LNCaP clone FGC (cell line): ENCODE results near the gene DNAJB6.

Experiments
- DNase-seq: peaks from one replicate; pipeline ENCODE4 v3.0.0-alpha.2; 2011; ENCODE audit warnings: low read depth
- H3K4me3 ChIP-seq: 2 replicates; pipeline ENCODE4 v1.5.1; 2011; ENCODE audit warnings: mild to moderate bottlenecking, low read depth, low read length, control low read depth
- TF ChIP-seq, protein P1 (sequence below): IDR thresholded peaks from 2 replicates; pipeline ENCODE4 v1.5.1; 2012; ENCODE audit warnings: mild to moderate bottlenecking; ENCODE audit not compliant: control insufficient read depth, insufficient read depth; ENCODE audit errors: extremely low read depth

The DNAJB6 gene

GRCh38 chr7:157438121-157439025, 101.6 kb downstream of the DNAJB6 start:
- no peak overlapping the region for H3K4me3 ChIP-seq
- DNase-seq: no peak
- TF ChIP-seq, protein P1, sequence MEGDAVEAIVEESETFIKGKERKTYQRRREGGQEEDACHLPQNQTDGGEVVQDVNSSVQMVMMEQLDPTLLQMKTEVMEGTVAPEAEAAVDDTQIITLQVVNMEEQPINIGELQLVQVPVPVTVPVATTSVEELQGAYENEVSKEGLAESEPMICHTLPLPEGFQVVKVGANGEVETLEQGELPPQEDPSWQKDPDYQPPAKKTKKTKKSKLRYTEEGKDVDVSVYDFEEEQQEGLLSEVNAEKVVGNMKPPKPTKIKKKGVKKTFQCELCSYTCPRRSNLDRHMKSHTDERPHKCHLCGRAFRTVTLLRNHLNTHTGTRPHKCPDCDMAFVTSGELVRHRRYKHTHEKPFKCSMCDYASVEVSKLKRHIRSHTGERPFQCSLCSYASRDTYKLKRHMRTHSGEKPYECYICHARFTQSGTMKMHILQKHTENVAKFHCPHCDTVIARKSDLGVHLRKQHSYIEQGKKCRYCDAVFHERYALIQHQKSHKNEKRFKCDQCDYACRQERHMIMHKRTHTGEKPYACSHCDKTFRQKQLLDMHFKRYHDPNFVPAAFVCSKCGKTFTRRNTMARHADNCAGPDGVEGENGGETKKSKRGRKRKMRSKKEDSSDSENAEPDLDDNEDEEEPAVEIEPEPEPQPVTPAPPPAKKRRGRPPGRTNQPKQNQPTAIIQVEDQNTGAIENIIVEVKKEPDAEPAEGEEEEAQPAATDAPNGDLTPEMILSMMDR: no peak

- no peak for DNase-seq
- H3K4me3 ChIP-seq: no peak overlapping the region
- TF ChIP-seq, protein P1: no peak
These were observed 102.3 kb downstream of the DNAJB6 start for GRCh38 chr7:157439149-157439548.

DNA sequence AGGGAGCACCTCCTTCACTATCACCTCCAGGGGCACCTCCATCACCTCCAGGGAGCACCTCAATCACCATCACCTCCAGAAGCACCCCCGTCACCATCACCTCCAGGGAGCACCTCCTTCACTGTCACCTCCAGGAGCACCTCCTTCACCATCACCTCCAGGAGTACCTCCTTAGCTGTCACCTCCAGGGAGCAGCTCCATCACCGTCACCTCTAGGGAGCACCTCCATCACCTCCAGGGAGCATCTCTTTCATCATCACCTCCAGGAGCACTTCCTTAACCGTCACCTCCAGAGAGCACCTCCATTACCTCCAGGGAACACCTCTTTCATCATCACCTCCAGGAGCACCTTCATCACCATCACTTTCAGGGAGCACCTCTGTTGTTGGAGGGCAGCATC, 103.0 kb downstream of the DNAJB6 start:
- no peak for DNase-seq
- TF ChIP-seq, protein P1: no peak
- H3K4me3 ChIP-seq: no peak overlapping the region

DNA sequence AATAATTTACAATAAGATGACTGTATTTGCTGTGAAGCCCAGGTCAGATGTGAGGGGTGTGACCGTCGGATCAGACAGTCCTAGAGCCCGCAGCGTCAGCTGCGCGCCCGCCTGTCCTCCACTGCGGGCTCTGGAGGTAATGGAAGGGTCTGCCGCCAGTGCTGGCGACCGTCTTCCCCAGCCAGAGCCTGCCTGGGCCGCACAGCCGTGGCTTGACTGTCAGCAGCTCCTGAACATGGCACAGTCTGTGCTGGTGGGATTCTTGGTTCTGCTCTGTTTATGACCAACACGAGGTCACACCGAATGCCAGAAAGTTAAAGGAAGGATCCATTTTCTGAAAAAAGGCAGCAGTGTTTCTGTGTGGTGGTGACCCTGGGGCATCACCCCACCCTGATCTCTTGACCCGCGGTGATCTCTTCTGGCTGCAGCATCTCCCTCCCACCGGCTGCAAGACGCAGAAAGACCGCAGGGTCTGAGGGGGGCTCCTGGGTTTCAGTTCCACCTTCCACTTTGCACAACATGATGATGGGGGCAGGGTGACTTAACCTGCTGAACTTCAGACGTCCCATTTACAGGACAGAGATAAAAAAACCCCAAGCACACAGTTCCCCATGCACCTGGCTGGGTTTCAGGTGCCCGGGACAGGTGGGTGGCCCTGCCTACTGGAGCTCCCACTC, 103.7 kb downstream of the DNAJB6 start:
- no peak overlapping the region for H3K4me3 ChIP-seq
- TF ChIP-seq, protein P1: no peak
- no peak for DNase-seq

DNA sequence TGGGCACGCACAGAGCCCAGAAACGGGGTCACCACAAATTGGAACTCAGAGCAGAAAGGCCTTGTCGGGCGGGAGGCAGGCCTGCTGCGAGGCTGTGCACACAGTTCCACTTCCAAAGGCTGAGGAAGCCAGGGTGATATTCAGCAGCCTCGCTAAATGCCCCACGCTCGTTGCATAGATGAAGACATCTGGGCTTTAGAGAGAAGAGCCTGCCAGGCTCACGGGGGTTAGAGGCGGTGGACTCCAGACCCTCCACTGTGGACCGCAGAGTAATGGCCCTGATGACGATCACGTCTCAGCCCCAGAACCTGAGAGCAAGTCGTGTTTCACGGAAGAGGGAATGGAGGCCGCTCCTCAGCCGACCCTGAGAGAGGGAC, 104.2 kb downstream of the DNAJB6 start:
- no peak overlapping the region for H3K4me3 ChIP-seq
- TF ChIP-seq, protein P1: no peak
- DNase-seq: no peak

DNA sequence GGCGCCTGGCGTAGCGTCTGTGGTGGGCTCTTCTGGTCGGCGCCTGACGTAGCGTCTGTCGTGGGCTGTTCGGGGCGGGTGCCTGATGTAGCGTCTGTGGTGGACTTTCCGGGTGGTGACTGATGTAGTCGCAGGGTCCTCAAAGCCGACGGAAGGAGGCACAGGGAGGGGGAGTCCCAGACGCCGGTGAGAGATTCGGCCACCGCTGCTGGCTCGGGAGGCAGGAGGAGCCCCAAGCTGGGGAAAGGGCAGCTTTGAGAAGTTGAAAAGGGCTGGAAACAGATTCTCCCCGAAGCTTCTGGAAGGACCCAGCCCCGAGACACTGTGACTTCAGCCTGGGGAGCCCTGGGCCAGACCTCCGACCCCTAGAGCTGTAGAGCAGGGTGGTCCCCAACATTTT, 105.7 kb downstream of the DNAJB6 start:
- DNase-seq: no peak
- TF ChIP-seq, protein P1: no peak
- no peak overlapping the region for H3K4me3 ChIP-seq
